Measurements from ENCODE around the gene AQP11.

AQP11 gene

GRCh38 chr11:77654770-77655434 is 65.1 kb downstream of the AQP11 start:
- Histone ChIP-seq H2AFZ (ENCODE audit: low read depth, low read length) (no peak overlapping the region), H3K36me3 (ENCODE audit: insufficient read depth, low read length) (no peaks in the 10 kb centered on the region), H3K4me3 (ENCODE audit: low read length) (no peak overlapping the region)

DNA sequence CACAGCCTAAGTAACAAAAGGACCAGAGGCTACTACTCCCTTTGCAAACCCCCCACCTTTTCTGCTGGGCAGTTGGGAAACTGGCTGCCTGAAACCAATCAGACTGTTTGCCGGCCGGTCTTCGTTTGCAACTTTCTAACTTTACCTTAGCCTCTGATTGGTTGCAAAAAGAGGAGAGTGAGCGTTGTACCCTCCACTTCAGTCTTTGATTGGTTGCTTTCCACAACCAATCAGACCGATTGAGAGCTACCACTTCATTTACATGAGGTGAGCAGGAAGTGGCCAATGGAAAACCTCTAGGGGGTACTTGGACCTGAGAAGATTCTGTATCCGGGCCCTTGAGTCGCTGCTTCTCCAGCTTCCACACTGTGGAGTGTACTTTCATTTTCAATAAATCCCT is 66.6 kb downstream of the AQP11 start:
- no peak overlapping the region for H3K4me3 ChIP-seq (ENCODE audit: low read length)
- H3K36me3 ChIP-seq (ENCODE audit: insufficient read depth, low read length) = no peaks in the 10 kb centered on the region
- H3K9me3 ChIP-seq (ENCODE audit: low read length) = no peaks in the 10 kb centered on the region
- no peaks in the 10 kb centered on the region for H3K27me3 ChIP-seq (ENCODE audit: insufficient read depth, low read length)
- no peak overlapping the region for H2AFZ ChIP-seq (ENCODE audit: low read depth, low read length)
- no peaks in the 10 kb centered on the region for H3K4me1 ChIP-seq (ENCODE audit: insufficient read depth, low read length)

More at GRCh38 chr11:77654770-77655434, 65.1 kb downstream of the AQP11 start:
- Histone ChIP-seq H3K4me1 (ENCODE audit: insufficient read depth, low read length) (no peaks in the 10 kb centered on the region), H3K9me3 (ENCODE audit: low read length) (no peaks in the 10 kb centered on the region), H3K27me3 (ENCODE audit: insufficient read depth, low read length) (no peaks in the 10 kb centered on the region)

- no peaks in the 10 kb centered on the region for H3K4me1 ChIP-seq (ENCODE audit: insufficient read depth, low read length)
- no peak overlapping the region for H3K4me3 ChIP-seq (ENCODE audit: low read length)
- no peaks in the 10 kb centered on the region for H3K27me3 ChIP-seq (ENCODE audit: insufficient read depth, low read length)
- no peak overlapping the region for H2AFZ ChIP-seq (ENCODE audit: low read depth, low read length)
- no peaks in the 10 kb centered on the region for H3K36me3 ChIP-seq (ENCODE audit: insufficient read depth, low read length)
- H3K9me3 ChIP-seq (ENCODE audit: low read length) = no peaks in the 10 kb centered on the region
Observed at GRCh38 chr11:77658213-77659013, 68.7 kb downstream of the AQP11 start.

All from neuron (in vitro differentiated cells).